Prostate gland (tissue), 2 donors: ENCODE measurements around the gene CSPG4. TPM values are rescaled to one million over a fixed set of nuclear protein-coding genes. Genes with fewer than 3 reads are reported as not detected.
"Not testable (repeated sequence)": the region's sequence is repeated elsewhere in the genome, so short reads cannot be mapped to it uniquely, and the experiment has no call there.

ENCODE experiments used
- DNase-seq: peaks from one replicate; pipeline ENCODE4 v3.0.0-alpha.2; 2019; ENCODE audit warnings: low spot score
- H3K27ac ChIP-seq, 2 donors: fragments of 200-600 bp; sonication (generic); 2 replicates each; pipeline ENCODE4 v1.5.1; 2017 to 2019
- H3K27me3 ChIP-seq: fragments of 200-600 bp; sonication (generic); replicated peaks from 2 replicates; pipeline ENCODE4 v1.5.1; 2019; ENCODE audit not compliant: insufficient read depth
- H3K36me3 ChIP-seq, 2 donors: fragments of 200-600 bp; sonication (generic); 1 replicate in 1 of 2; 2 replicates in 1 of 2; pipeline versions ENCODE4 v1.5.1 to v1.8.1; 2017 to 2019
- H3K4me1 ChIP-seq: fragments of 200-600 bp; sonication (generic); replicated peaks from 2 replicates; pipeline ENCODE4 v1.5.1; 2019
- H3K4me3 ChIP-seq, 2 donors: fragments of 200-600 bp; sonication (generic); 2 replicates each; pipeline ENCODE4 v1.5.1; 2017 to 2019
- H3K9me3 ChIP-seq: fragments of 200-600 bp; sonication (generic); 2 replicates; pipeline ENCODE4 v1.5.1; 2017
- CTCF ChIP-seq, 4 experiments: fragments of 200-600 bp in 2 of 4; fragments of 450-650 bp in 2 of 4; sonication (generic) in 2 of 4; IDR thresholded peaks; 1 replicate in 3 of 4; 2 replicates in 1 of 4; pipeline ENCODE4 v1.5.1; 2016 to 2019; ENCODE audit warnings: antibody characterized with exemption in 4 of 4, mild to moderate bottlenecking in 2 of 4, moderate library complexity in 2 of 4
- POLR2A ChIP-seq: fragments of 450-650 bp; IDR thresholded peaks from one replicate; pipeline ENCODE4 v1.6.1; 2016; ENCODE audit warnings: antibody characterized with exemption, mild to moderate bottlenecking
- POLR2AphosphoS5 ChIP-seq: sonication (generic); formaldehyde crosslinking; IDR thresholded peaks from one replicate; pipeline ENCODE4 v1.6.1; 2017; ENCODE audit warnings: antibody characterized with exemption
- WGBS: methylation state at CpG from one replicate; pipeline ENCODE4 v1.1.5; 2018; 5-methylcytosine and 5-hydroxymethylcytosine counted together
- intact Hi-C: fragments of 100-400 bp; cut with DNase I; formaldehyde crosslinking; loops from one replicate; pipeline ENCODE4 v1.14.2; 2022
- total RNA-seq, 2 donors: library from RNA; depleted of rRNA; stranded (reverse); fragments of >200 nt; gene quantifications; one replicate each; pipeline ENCODE4 v1.1.0, GENCODE V29; 2016

Gene CSPG4
- total RNA-seq, 2 donors from 2014 or later: 14.3 to 29.4 TPM

GRCh38 chr15:75720297-75720696 lies 7.6 kb upstream of the CSPG4 start:
- 79% methylated on average over 7 of the region's 7 CpGs for WGBS
- intact Hi-C loops: no loop called here

GRCh38 chr15:75718328-75718727 lies 5.7 kb upstream of the CSPG4 start:
- no peaks in the 10 kb centered on the region for H3K9me3 ChIP-seq
- no peak for TF ChIP-seq CTCF (IDR thresholded peaks at IDR 0.05)
- no peak for TF ChIP-seq POLR2AphosphoS5
- no peak for TF ChIP-seq POLR2A
- no peak overlapping the region for H3K27ac ChIP-seq
- no peaks in the 10 kb centered on the region for H3K27me3 ChIP-seq
- WGBS: 58% methylated on average over 3 of the region's 3 CpGs
- peaks cover 1% of the 10 kb centered on the region for H3K4me1 ChIP-seq
- intact Hi-C loops: no loop called here
- no peaks in the 10 kb centered on the region for H3K36me3 ChIP-seq
- DNase-seq: no peak
- no peak overlapping the region for H3K4me3 ChIP-seq

More at GRCh38 chr15:75720297-75720696, 7.6 kb upstream of the CSPG4 start:
- Histone ChIP-seq H3K4me1 (no peaks in the 10 kb centered on the region), H3K36me3 (no peaks in the 10 kb centered on the region), H3K27me3 (no peaks in the 10 kb centered on the region), H3K9me3 (no peaks in the 10 kb centered on the region), H3K27ac (no peak overlapping the region), H3K4me3 (no peak overlapping the region)
- no peak for DNase-seq
- TF ChIP-seq POLR2AphosphoS5 (no peak), CTCF (IDR thresholded peaks at IDR 0.05) (no peak), POLR2A (no peak)

GRCh38 chr15:75717001-75717400 lies 4.4 kb upstream of the CSPG4 start:
- H3K4me1 ChIP-seq, DNase-seq, intact Hi-C loops, H3K27me3 ChIP-seq, H3K4me3 ChIP-seq, H3K36me3 ChIP-seq, H3K9me3 ChIP-seq, H3K27ac ChIP-seq: not testable (repeated sequence)
- 83% methylated on average over 6 of the region's 6 CpGs for WGBS

GRCh38 chr15:75716249-75716950 lies 3.8 kb upstream of the CSPG4 start:
- DNase-seq, H3K4me1 ChIP-seq, H3K27ac ChIP-seq: not testable (repeated sequence)

GRCh38 chr15:75715312-75715832 lies 2.7 kb upstream of the CSPG4 start:
- not testable (repeated sequence) for H3K27ac ChIP-seq
- 76% methylated on average over 10 of the region's 10 CpGs for WGBS

More at GRCh38 chr15:75716249-75716950, 3.8 kb upstream of the CSPG4 start:
- H3K36me3 ChIP-seq, H3K4me3 ChIP-seq, H3K9me3 ChIP-seq, H3K27me3 ChIP-seq, intact Hi-C loops: not testable (repeated sequence)
- 58% methylated on average over 2 of the region's 10 CpGs for WGBS

GRCh38 chr15:75714195-75714594 lies 1.5 kb upstream of the CSPG4 start:
- H3K9me3 ChIP-seq: no peaks in the 10 kb centered on the region
- DNase-seq: no peak
- intact Hi-C loops: no loop called here
- no peak overlapping the region for H3K27ac ChIP-seq
- no peaks in the 10 kb centered on the region for H3K36me3 ChIP-seq
- H3K4me1 ChIP-seq: peaks cover 7% of the 10 kb centered on the region
- no peaks in the 10 kb centered on the region for H3K27me3 ChIP-seq
- H3K4me3 ChIP-seq: no peak overlapping the region
- WGBS: 95% methylated on average over 3 of the region's 3 CpGs
- TF ChIP-seq POLR2AphosphoS5: no peak
- no peak for TF ChIP-seq POLR2A
- no peak for TF ChIP-seq CTCF (IDR thresholded peaks at IDR 0.05)

More at GRCh38 chr15:75715312-75715832, 2.7 kb upstream of the CSPG4 start:
- DNase-seq, H3K4me1 ChIP-seq, H3K27me3 ChIP-seq, intact Hi-C loops, H3K4me3 ChIP-seq, H3K9me3 ChIP-seq, H3K36me3 ChIP-seq: not testable (repeated sequence)
